Cerebellar nuclear complex (tissue), 1 donor: Measurements from ENCODE around the gene MRPS6.

Source experiments
- DNase-seq, 2 experiments: peaks; one replicate each; lab custom pipeline; 2025; lab: John Stamatoyannopoulos, UW

The MRPS6 gene

GRCh38 chr21:34133392-34133791, 60.0 kb downstream of the MRPS6 start:
- DNase-seq, result no peak

DNA sequence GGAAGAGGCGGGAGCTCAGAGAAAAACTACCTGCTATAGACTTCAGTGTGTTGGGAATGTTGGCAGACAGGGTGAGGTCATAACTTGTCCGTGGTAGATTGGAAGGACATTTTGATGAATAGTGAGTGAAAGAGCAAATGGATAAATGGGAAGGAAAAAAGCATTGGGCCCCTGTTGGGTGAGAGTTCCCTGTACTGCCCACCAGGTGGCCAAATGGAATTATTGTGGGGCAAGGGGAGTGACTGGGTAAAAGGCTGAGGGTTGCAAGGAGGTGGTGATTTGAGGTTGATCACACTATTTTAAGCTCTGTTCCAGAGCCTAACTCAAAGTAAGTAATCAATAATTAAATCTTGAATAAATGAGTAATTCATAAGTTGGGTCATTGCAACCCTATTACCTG, 60.4 kb downstream of the MRPS6 start:
- no peak for DNase-seq

DNA sequence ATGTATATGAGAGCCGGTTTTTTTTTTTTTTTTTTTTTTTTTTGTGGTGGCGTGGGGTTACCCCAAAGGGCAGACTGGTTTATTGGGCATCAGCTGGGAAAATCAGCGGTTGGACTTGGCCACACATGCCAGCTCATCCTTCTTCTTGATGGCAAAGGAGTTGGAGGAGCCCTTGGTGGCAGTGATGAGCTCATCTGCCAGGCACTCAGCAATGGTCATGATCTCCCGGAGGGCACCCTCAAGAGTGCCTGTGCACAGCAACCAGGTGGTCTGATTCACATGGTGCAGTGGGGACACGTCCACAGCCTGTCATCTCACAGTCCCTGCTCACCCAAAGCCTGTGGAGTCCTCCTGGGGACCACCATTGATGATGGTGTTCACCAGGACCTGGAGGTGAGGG, 62.0 kb downstream of the MRPS6 start:
- no peak for DNase-seq

GRCh38 chr21:34141373-34141772, 68.0 kb downstream of the MRPS6 start:
- no peak for DNase-seq

GRCh38 chr21:34143685-34144182, 70.4 kb downstream of the MRPS6 start:
- DNase-seq, result no peak

GRCh38 chr21:34144224-34144623, 70.8 kb downstream of the MRPS6 start:
- DNase-seq, result no peak

DNA sequence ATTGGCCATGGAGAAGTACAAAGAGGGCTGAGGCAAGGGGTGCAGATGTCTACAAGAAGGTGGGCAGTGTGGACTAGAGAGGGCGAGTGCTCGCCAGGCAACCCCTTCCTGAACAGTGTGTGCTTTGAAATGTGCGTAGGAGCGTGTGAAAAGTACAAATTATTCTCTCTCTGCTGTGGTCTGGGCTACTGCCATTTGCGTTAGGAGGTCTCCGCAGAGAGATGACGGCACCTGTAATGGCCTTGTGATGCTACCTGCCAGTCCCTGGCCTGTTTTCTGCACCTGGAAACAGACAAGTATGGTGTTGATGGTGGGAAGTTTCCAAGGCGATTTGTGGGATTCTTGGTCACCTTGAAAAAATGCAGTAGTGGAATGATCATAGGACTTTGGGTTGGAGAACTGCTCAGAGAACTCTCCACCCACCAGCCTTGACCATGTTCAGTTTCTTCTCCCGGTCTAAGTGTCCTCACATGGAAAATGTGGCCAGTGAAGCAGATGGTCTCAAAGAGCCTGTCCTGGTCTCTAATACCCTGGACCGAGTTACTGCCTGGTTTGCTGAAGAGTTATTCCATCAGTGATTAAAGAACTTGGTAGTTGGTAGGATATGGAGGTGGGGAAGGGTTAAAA, 74.5 kb downstream of the MRPS6 start:
- no peak for DNase-seq

DNA sequence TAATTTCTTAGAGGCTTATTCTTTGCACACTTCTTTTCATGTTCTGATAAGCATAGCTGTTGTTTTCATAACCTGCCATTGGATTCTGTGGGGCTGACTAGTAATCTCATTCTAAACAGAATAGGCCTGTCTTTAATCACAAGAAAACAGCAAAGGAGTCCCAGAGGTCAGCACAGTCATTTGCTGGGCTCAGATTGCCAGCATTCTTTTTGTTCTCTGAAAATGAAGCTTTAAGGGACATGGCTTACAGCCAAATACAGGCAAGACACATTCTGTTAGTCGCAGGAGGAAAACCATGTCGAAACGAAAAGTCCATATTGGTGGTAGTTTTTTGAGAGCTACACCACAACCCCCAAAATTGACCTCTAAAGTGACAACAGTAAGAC, 75.0 kb downstream of the MRPS6 start:
- no peak for DNase-seq

DNA sequence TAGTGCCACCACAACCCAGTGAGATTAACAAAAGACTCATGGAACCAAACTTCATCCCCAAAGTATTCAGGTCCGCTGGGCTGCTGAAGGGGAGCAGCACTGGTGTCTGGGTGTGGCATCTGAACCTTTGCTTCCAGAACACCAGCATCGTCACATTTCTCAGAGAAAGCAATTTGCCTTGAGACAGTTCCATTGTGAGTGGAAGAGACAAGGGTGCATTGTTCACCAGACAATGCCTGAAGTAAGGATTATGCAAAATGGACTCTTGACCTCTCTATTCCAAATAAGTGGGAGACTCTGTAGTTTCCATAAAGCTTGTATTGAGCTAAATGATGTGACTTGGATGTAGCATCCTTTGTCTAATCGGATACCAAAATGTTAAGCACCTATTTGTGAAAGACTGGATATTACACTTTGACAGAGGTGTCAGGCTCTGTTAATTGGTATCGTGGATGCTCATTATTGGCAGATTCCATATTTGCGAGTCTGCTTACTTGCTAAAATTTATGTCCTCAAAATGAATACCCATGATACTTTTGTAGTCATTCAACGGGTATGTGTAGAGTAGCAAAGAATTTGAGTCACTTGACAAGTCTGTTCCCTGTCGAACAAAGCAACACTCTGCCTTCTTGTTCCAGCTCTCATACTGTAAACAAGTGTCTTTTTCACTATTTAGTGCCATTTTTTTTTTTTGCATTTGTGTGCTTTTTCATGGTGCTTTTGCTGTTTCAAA, 75.6 kb downstream of the MRPS6 start:
- DNase-seq, result no peak

DNA sequence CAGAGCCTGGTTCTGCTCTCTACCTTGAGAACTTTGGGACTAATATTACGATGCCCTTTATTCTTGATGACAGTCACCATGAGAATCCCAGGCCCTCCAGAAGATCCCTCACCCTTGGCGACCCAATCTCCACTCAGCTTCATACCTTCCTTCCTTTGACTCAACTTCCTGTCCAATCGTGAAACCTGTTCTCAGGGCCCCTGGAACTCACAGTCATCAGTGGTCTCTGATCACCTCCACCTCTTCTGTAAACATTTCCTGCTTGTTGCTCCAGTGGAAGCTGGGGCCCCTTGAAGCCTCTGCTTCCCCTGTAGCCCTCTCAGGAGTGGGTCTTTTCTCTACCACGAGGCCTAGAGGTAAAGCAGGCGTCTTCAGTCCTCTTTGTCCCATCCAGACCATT, 79.1 kb downstream of the MRPS6 start:
- no peak for DNase-seq

DNA sequence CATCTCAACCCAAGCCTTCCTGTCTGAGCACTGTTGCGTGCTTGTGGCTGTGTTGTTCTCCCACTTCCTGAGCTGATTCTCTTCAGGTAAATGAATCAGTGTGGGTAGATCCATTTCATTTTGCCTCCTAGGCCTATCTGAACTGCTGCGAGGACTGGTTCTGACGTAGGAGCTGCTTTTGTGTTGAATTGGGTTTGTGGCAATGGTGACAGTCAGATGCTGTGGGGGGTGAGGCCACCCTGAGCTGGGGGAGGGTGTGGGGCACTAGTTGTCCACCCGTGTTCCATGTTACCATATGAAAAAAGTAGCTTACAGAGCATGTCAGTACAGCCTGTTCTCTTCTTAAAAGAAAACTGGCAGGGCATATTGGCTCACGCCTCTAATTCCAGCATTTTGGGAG, 81.5 kb downstream of the MRPS6 start:
- DNase-seq, result no peak

GRCh38 chr21:34156957-34157356, 83.6 kb downstream of the MRPS6 start:
- DNase-seq, result no peak

DNA sequence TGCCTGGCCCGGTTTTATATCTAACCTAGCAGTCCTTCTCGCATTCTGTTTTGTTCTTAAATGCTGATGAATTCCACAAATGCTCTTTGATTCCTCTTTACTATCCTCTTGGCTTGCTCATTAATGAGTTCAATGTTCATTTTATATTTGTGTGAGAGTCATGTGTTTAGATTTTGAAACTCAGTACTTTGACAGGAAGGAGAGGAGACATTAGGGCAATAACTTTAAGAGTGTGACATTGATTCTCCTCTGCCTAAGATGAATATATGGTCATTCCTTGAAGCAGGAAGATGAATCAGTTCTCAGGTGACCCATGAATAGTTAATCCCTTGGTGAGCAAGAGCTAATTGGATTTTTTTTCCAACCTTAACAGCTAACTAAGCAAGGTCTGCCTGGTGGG, 84.1 kb downstream of the MRPS6 start:
- no peak for DNase-seq

GRCh38 chr21:34158866-34159835, 85.8 kb downstream of the MRPS6 start:
- DNase-seq, result no peak

GRCh38 chr21:34166468-34166867, 93.1 kb downstream of the MRPS6 start:
- no peak for DNase-seq

DNA sequence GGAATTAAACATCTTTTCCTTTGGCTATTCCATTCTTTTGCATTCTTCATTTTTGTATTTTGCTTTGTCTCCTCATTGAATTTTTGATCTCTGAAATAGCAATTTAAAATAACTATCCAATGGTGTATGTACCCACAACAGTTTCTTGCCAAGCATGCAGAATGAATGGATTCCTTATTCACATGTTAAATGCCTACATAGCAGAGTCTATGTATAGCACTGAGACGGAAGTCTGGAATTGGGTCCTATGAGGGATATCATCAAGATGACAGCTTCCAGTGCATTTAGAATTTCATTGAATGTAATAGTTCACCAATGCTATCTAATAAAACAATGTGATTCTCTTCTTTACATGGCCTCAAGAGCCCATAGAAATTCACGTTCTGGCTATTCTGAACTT, 97.5 kb downstream of the MRPS6 start:
- no peak for DNase-seq

GRCh38 chr21:34174470-34174869, 101.1 kb downstream of the MRPS6 start:
- DNase-seq, result no peak

DNA sequence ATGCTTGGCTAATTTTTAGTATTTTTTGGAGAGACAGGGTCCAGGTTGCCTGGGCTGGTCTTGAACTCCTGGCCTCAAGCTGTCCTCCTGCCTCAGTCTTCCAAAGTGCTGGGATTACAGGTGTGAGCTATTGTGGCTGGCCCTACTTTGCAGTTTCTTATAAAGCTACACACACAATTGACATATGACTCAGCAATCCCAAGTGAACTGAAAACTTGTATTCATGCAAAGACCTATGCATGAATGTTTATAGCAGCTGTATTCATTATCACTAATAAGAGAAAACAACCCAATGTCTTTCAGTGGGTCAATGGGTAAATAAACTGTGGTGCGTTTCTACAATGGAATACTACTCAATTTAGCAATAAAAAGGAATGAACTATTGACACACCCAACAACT, 103.1 kb downstream of the MRPS6 start:
- no peak for DNase-seq

- no peak for DNase-seq
Measured at GRCh38 chr21:34177919-34178567, 104.7 kb downstream of the MRPS6 start.

- DNase-seq, result no peak
Measured at GRCh38 chr21:34179204-34179935, 106.0 kb downstream of the MRPS6 start.

GRCh38 chr21:34180407-34180806, 107.0 kb downstream of the MRPS6 start:
- DNase-seq, result no peak
